Activated CD8-positive, alpha-beta memory T cell treated with anti-CD3 and anti-CD28 coated beads, Interleukin-2, amount 50 U/mL, for 24 hours (primary cell): ENCODE results near the gene PKNOX1.
"Not testable (repeated sequence)": the region's sequence is repeated elsewhere in the genome, so short reads cannot be mapped to it uniquely, and the experiment has no call there.

ENCODE experiments used
- DNase-seq: peaks from one replicate; pipeline ENCODE4 v3.0.0-alpha.2; 2020; ENCODE audit errors: extremely low read depth

The PKNOX1 gene

GRCh38 chr21:42973991-42974831 is at the start of gene PKNOX1:
Gene PKNOX1, plus strand, starts transcription at chr21:42974562. Its CDS starts 29,820 bp downstream, at chr21:43004382.
- peak; percentile 93 for DNase-seq

GRCh38 chr21:42925114-42925926 is 49.0 kb upstream of the PKNOX1 start, which contains the start of gene ERVH48-1:
Gene ERVH48-1, minus strand, starts transcription at chr21:42925630. Its CDS starts 6,624 bp downstream, at chr21:42919006.
- DNase-seq = no peak

GRCh38 chr21:42927474-42928200 is 46.7 kb upstream of the PKNOX1 start:
- DNase-seq = not testable (repeated sequence)

- no peak for DNase-seq
These were observed 44.4 kb upstream of the PKNOX1 start for GRCh38 chr21:42929969-42930368.

- no peak for DNase-seq
These were observed 42.7 kb upstream of the PKNOX1 start for GRCh38 chr21:42931560-42932235.

GRCh38 chr21:42932378-42933136 is 41.8 kb upstream of the PKNOX1 start:
- DNase-seq = not testable (repeated sequence)

- DNase-seq = not testable (repeated sequence)
These were observed 41.0 kb upstream of the PKNOX1 start for GRCh38 chr21:42933137-42933970.

- DNase-seq = not testable (repeated sequence)
These were observed 40.4 kb upstream of the PKNOX1 start for GRCh38 chr21:42933973-42934372.

- DNase-seq = not testable (repeated sequence)
These were observed 38.0 kb upstream of the PKNOX1 start for GRCh38 chr21:42936360-42936759.

- not testable (repeated sequence) for DNase-seq
These were observed 37.1 kb upstream of the PKNOX1 start for GRCh38 chr21:42937034-42937940.

GRCh38 chr21:42937960-42938605 is 36.3 kb upstream of the PKNOX1 start:
- DNase-seq = no peak

- not testable (repeated sequence) for DNase-seq
These were observed 35.8 kb upstream of the PKNOX1 start for GRCh38 chr21:42938606-42938995.

GRCh38 chr21:42939582-42940413 is 34.6 kb upstream of the PKNOX1 start:
- DNase-seq = no peak

GRCh38 chr21:42941696-42942085 is 32.7 kb upstream of the PKNOX1 start:
- DNase-seq = no peak

GRCh38 chr21:42942244-42942643 is 32.1 kb upstream of the PKNOX1 start:
- DNase-seq = no peak

- DNase-seq = not testable (repeated sequence)
These were observed 25.1 kb upstream of the PKNOX1 start for GRCh38 chr21:42949094-42949755.

GRCh38 chr21:42951193-42951592 is 23.2 kb upstream of the PKNOX1 start:
- DNase-seq = not testable (repeated sequence)
